Suppressor macrophage treated with lipopolysaccharide for 1 hour (primary cell): ENCODE results near the gene PCNX3.

Experiments used
- DNase-seq, 3 donors: peaks; one replicate each; pipeline ENCODE4 v3.0.0-alpha.2; 2020 to 2022

PCNX3 gene

DNA sequence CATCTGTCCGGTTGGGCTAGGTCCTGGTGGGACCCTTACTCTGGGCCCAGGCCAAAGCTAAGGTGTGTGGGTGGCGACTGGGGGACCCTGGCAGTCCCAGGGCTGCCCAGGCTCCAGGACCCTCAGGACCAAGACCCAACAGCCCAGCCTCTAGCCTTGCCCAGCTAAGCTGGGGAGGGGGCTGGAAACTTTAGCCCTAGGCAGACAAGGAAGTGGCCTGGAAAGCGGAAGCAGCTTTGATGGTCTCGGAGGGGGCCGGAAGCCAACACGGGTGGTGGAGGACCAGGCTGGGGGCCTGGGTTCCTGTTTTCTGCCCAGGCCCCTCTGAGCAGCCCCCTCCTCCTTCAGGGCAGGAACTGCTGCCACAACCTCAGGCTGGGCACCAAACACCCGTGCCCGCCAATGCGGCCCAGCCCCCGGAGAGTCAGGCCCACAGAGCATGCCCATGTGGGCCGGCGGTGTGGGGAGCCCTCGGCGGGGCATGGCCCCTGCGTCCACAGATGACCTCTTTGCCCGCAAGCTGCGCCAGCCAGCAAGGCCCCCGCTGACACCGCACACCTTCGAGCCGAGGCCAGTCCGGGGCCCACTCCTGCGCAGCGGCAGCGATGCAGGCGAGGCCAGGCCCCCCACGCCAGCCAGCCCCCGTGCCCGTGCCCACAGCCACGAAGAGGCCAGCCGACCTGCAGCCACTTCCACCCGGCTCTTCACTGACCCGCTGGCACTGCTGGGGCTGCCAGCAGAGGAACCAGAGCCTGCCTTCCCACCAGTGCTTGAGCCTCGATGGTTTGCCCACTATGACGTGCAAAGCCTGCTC is 25.1 kb downstream of the PCNX3 start:
- DNase-seq, result peak; percentile 58 to 69 (median 59)

GRCh38 chr11:65641297-65642013 is 25.9 kb downstream of the PCNX3 start:
- DNase-seq, result no peak

GRCh38 chr11:65642014-65642671 is 26.6 kb downstream of the PCNX3 start:
- peak in 2 of 3 donors; percentile 29 to 50 for DNase-seq

DNA sequence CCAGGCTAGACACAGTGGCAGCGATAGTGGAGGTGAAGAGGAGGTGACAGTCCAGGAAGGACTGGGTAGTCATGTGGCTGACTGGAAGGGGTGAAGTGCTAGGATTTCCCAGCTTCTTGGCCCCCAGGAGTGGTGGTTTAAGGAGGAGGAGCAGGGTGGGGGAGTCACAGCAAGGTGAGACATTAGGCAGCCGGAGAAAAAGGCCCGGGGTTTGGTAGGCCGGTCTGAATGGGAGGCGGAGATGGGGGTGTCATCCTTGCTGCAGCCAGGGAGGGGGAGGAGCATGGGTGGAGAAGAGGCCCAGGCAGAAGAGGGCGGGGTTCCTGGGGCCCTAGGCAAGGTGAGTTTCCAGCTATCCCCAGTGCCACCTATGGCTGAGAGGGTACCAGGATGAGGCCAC is 28.4 kb downstream of the PCNX3 start:
- no peak for DNase-seq

DNA sequence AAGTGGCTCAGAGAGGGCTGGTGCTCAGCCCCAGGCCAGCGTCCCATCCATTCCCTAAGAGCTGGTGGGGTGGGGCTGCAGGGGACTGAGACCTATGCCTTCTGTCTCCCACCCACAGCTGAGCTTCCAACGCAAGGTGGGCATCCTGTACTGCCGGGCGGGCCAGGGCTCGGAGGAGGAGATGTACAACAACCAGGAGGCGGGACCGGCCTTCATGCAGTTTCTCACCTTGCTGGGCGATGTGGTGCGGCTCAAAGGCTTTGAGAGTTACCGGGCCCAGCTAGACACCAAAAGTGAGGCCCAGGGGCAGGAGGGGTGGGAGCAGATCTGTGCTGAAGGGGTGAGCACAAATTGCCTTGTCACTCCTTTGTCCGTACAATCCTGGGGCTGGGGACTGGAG is 29.3 kb downstream of the PCNX3 start:
- DNase-seq, result no peak

GRCh38 chr11:65645710-65646109 is 30.1 kb downstream of the PCNX3 start:
- DNase-seq, result no peak

- DNase-seq, result no peak
Observed at GRCh38 chr11:65646288-65646957, 30.8 kb downstream of the PCNX3 start.

GRCh38 chr11:65646958-65647701 is 31.6 kb downstream of the PCNX3 start:
- DNase-seq, result no peak

GRCh38 chr11:65648997-65649493 is 33.5 kb downstream of the PCNX3 start:
- DNase-seq, result no peak

GRCh38 chr11:65649656-65650546 is 34.3 kb downstream of the PCNX3 start:
- no peak for DNase-seq

GRCh38 chr11:65650547-65651338 is 35.2 kb downstream of the PCNX3 start:
- no peak for DNase-seq

GRCh38 chr11:65651339-65651588 is 35.7 kb downstream of the PCNX3 start:
- DNase-seq, result no peak

- peak in 1 of 3 donors; percentile 22 for DNase-seq
Observed at GRCh38 chr11:65651589-65652510, 36.3 kb downstream of the PCNX3 start.

- peak; percentile 98 to 99 (median 99) for DNase-seq
Observed at GRCh38 chr11:65652511-65653228, 37.1 kb downstream of the PCNX3 start.

DNA sequence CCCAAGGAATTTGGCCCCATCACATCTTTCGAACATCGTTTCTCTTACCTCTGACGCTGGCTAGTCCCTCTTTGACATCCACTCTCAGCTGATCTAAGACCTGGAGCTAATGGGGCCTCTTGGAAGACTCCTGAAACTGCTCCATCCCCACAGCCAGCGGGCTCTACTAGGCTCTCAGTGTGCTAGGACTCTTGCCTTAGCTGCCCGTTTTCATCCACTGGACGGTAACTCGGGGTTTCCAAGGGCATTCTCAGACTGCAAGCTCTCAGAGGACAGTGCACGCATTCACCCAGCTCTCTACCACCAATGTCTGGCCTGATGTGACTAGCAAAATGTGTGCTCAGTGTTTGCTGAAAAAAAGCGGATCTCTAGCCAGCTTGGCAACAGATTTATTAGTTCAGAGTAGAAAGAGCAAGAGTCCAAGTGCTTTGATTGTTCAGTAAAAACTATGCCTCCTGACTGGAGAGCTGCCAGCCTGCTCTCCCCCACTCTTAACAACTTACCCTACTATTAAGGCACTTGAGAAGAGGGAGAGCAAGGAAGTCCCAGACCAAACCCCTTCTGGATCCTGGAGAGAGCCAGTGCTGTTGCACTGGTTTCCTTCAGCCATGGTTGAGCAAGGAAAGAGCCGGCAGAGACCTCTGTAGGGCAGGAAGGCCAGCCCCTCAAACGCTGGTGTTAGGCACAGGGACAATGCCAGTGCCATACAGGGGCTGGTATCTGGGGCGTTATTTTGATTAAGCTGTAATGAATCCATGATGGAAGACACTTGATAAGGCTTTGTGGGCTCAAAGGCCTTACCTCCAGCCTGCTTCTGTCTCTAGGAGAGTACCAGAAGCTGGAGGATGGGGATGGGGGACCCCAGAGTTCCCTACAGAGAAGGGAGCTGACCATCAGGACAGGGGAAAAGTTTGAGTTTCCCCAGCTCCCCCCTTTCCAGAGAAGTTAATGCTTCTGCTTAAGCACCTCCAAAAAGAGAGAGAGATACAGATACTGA is 38.0 kb downstream of the PCNX3 start:
- peak in 1 of 3 donors; percentile 22 for DNase-seq

DNA sequence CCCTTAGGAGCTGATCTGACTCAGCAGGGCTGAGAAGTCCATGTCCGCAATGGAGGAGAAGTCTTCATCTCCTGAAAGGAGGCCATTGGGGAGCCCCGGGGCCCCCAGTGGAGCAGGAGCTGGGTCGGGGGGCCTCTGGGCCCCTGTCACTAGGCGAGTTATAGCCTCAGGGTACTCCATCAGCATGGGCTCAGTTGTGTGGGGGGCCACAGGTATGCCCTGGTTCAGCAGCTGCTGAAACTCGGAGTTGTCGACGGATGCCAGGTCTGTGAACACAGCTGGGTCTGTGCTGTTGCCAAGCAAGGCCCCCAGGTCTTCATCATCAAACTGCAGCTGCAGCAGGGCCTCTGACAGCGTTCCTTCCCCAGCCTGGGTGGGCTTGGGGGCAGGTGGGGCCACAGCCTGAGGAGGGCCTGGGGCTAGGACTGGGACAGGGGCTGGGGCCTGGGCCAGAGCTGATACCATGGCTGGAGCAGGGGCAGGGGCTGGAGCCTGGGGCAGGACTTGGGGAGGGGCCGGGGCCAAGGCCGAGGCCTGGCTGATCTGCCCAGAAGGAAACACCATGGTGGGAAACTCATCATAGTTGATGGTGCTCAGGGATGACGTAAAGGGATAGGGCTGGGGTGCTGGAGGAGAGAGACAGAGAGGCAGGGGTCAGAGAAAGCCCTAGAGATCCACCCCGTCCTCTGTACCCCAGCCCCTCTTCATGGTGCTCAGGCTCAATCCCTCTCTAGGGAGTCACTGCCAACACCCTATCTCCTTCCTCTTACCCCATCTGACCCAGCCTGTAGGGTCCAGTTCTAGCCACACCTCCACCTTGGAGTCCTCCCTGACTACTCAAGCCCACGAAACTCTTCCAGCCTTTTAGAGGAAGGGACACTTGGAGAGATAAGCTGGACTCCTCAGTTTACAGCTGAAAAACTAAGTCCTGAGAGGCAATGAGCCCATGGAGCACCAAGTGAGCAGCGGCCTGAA is 39.1 kb downstream of the PCNX3 start:
- DNase-seq, result no peak
